A673 (cell line): ENCODE results near the gene TTR. TPM values are rescaled to one million over a fixed set of nuclear protein-coding genes. Genes with fewer than 3 reads are reported as not detected.

Experiments used
- BruUV-seq: library from RNA; stranded (reverse); fragments of 400-500 nt; replicated peaks from 2 replicates; lab custom pipeline; 2021; lab: Mats Ljungman, UMichigan
- CTCF ChIA-PET: fragments of 300-600 bp; sonication (Branson Sonifier 250); formaldehyde crosslinking; loops from one replicate; lab custom pipeline; 2022; ENCODE audit warnings: antibody characterized with exemption; lab: Charles Lee
- POLR2A ChIA-PET: fragments of 300-600 bp; sonication (Branson Sonifier 250); formaldehyde crosslinking; loops from one replicate; lab custom pipeline; 2022; ENCODE audit warnings: antibody characterized with exemption; ENCODE audit not compliant: low non-redundant PET; lab: Charles Lee
- DNase-seq: peaks from one replicate; pipeline ENCODE4 v3.0.0-alpha.2; 2015; ENCODE audit warnings: low spot score
- H3K27ac ChIP-seq: fragments of 200-600 bp; sonication (generic); 2 replicates; pipeline ENCODE4 v1.5.1; 2016; ENCODE audit warnings: mixed run types, low read depth, mild to moderate bottlenecking, mixed read lengths, antibody characterized with exemption, low read length; ENCODE audit not compliant: poor library complexity, severe bottlenecking
- H3K27me3 ChIP-seq: fragments of 200-600 bp; sonication (generic); replicated peaks from 2 replicates; pipeline ENCODE4 v1.6.1; 2017; ENCODE audit warnings: mixed run types, low read depth, mild to moderate bottlenecking, mixed read lengths, antibody characterized with exemption, low read length; ENCODE audit not compliant: insufficient read depth, poor library complexity
- H3K36me3 ChIP-seq: fragments of 200-600 bp; sonication (generic); 2 replicates; pipeline ENCODE4 v1.6.1; 2016; ENCODE audit warnings: mixed run types, mild to moderate bottlenecking, mixed read lengths, antibody characterized with exemption, low read length; ENCODE audit not compliant: insufficient read depth, poor library complexity, severe bottlenecking
- H3K4me1 ChIP-seq: fragments of 200-600 bp; sonication (generic); 2 replicates; pipeline ENCODE4 v1.6.1; 2017; ENCODE audit warnings: mixed run types, mild to moderate bottlenecking, mixed read lengths, antibody characterized with exemption, low read length; ENCODE audit not compliant: insufficient read depth, poor library complexity, severe bottlenecking
- H3K4me3 ChIP-seq: fragments of 200-600 bp; sonication (generic); 2 replicates; pipeline ENCODE4 v1.5.1; 2016; ENCODE audit warnings: low read depth, mixed run types, mild to moderate bottlenecking, mixed read lengths, low read length; ENCODE audit not compliant: poor library complexity, severe bottlenecking
- H3K9me3 ChIP-seq: fragments of 200-600 bp; sonication (generic); 2 replicates; pipeline ENCODE4 v1.6.1; 2016; ENCODE audit warnings: mixed run types, low read depth, mild to moderate bottlenecking, mixed read lengths, antibody characterized with exemption, low read length; ENCODE audit not compliant: poor library complexity, severe bottlenecking
- CTCF ChIP-seq: fragments of 300-800, 200-600 bp; sonication (generic); conservative IDR thresholded peaks from 2 replicates; pipeline ENCODE4 v1.5.1; 2017; ENCODE audit warnings: low read depth, mild to moderate bottlenecking, antibody characterized with exemption, low read length, moderate library complexity, mixed read lengths
- EZH2 ChIP-seq: fragments of 200-600 bp; sonication (generic); IDR thresholded peaks from 2 replicates; pipeline ENCODE4 v1.6.1; 2017; ENCODE audit warnings: borderline replicate concordance, low read depth, mild to moderate bottlenecking, mixed read lengths, antibody characterized with exemption, low read length; ENCODE audit not compliant: poor library complexity, severe bottlenecking
- intact Hi-C: fragments of 100-400 bp; cut with micrococcal nuclease; formaldehyde crosslinking; loops from one replicate; pipeline ENCODE4 v1.10.0; 2022; ENCODE audit not compliant: unreplicated experiment
- total RNA-seq: library from RNA; stranded (reverse); gene quantifications from 2 replicates; pipeline ENCODE4 v1.2.3, GENCODE V29; 2021

Gene TTR
- total RNA-seq, 1 experiment from 2014 or later: not detected

DNA sequence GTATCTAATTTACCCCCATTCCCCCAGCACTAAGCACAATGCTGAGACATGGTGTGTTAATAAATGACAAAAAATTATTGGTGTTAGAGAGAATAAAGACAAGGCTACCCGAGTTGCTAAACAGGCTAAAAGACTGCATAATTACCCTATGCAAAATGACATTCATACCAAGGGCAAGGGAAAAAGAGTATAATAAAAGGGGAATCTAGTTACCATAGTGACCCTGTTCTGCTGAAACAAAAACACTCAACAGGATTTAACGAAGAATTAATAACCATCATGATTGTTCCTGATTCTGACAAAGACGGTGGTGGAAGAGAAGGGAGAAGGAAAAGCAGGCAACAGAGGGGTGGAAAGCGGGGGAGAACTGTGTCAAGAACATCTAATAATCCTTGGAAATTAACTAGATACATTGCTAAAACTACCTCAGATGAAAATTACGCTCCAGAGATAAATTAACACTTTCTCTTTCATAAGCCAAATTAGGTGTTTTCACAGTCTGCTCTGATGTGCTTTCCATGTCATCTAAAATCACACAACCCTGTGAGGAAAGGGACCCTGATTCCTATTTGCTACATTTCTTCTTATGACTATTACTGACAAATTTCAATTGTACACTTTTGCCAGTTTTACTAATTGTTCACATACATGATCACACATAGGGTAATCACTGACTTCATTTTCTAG lies 25.5 kb downstream of the TTR start:
- H3K4me1 ChIP-seq: no peaks in the 10 kb centered on the region
- intact Hi-C loops: no loop called here
- BruUV-seq: no TSS peak
- POLR2A ChIA-PET: no interaction called here
- CTCF ChIA-PET: no interaction called here
- no peaks in the 10 kb centered on the region for H3K27me3 ChIP-seq
- TF ChIP-seq CTCF (no peak), EZH2 (no peak)
- no peaks in the 10 kb centered on the region for H3K9me3 ChIP-seq
- H3K4me3 ChIP-seq: no peak overlapping the region
- H3K27ac ChIP-seq: no peak overlapping the region
- DNase-seq: no peak
- no peaks in the 10 kb centered on the region for H3K36me3 ChIP-seq

DNA sequence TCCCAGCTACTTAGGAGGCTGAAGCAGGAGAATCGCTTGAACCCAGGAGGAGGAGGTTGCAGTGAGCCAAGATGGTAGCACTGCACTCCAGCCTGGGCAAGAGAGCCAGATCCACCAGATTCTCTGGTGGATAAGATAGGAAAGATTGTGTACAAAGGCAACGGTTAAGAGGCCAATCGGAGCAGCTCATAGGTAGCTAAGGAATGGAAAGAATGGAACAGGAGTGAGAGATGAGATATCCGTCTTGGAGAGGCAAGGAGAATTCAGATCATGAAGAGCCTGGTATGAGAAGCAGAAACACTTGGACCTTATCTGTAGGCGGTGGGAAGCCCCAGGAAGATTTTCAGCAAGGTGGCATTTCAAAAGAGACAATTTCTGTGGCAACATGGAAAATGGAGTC lies 27.1 kb downstream of the TTR start:
- BruUV-seq: no TSS peak
- POLR2A ChIA-PET: no interaction called here
- no peak overlapping the region for H3K4me3 ChIP-seq

GRCh38 chr18:31619291-31619690 lies 27.6 kb downstream of the TTR start:
- Histone ChIP-seq H3K27me3 (no peaks in the 10 kb centered on the region), H3K4me1 (no peaks in the 10 kb centered on the region), H3K9me3 (no peaks in the 10 kb centered on the region), H3K36me3 (no peaks in the 10 kb centered on the region), H3K4me3 (no peak overlapping the region), H3K27ac (no peak overlapping the region)
- no peak for DNase-seq
- intact Hi-C loops: no loop called here
- POLR2A ChIA-PET: no interaction called here
- no peak for TF ChIP-seq CTCF
- no peak for TF ChIP-seq EZH2
- CTCF ChIA-PET: no interaction called here
- BruUV-seq: no TSS peak

More for the DNA sequence above, 27.1 kb downstream of the TTR start:
- Histone ChIP-seq H3K27ac (no peak overlapping the region), H3K36me3 (no peaks in the 10 kb centered on the region), H3K9me3 (no peaks in the 10 kb centered on the region), H3K4me1 (no peaks in the 10 kb centered on the region), H3K27me3 (no peaks in the 10 kb centered on the region)
- no peak for DNase-seq
- intact Hi-C loops: no loop called here
- CTCF ChIA-PET: no interaction called here
- no peak for TF ChIP-seq EZH2
- TF ChIP-seq CTCF: no peak
